Measurements from ENCODE around the gene LIME1.

DNA sequence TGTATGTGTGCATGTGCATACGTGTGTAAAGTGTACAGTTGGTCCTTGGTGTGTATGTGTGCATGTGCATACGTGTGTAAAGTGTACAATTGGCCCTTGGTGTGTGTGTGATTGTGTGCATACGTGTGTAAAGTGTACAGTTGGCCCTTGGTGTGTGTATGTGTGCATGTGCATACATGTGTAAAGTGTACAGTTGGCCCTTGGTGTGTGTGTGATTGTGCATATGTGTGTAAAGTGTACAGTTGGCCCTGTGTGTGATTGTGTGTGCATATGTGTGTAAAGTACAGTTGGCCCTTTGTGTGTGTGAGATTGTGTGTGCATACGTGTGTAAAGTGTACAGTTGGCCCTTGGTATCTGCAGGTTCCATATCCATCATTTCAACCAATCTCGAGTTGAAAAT lies 5.1 kb upstream of the LIME1 start:
- TF ChIP-seq, protein P1, sequence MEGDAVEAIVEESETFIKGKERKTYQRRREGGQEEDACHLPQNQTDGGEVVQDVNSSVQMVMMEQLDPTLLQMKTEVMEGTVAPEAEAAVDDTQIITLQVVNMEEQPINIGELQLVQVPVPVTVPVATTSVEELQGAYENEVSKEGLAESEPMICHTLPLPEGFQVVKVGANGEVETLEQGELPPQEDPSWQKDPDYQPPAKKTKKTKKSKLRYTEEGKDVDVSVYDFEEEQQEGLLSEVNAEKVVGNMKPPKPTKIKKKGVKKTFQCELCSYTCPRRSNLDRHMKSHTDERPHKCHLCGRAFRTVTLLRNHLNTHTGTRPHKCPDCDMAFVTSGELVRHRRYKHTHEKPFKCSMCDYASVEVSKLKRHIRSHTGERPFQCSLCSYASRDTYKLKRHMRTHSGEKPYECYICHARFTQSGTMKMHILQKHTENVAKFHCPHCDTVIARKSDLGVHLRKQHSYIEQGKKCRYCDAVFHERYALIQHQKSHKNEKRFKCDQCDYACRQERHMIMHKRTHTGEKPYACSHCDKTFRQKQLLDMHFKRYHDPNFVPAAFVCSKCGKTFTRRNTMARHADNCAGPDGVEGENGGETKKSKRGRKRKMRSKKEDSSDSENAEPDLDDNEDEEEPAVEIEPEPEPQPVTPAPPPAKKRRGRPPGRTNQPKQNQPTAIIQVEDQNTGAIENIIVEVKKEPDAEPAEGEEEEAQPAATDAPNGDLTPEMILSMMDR (IDR thresholded peaks at IDR 0.05), result no peak
- TF ChIP-seq POLR2A (IDR thresholded peaks at IDR 0.05), result no peak
